GM19452 (cell line): ENCODE data around the gene DACH1.
"Not testable (repeated sequence)": the region's sequence is repeated elsewhere in the genome, so short reads cannot be mapped to it uniquely, and the experiment has no call there.

ENCODE experiments used
- ATAC-seq: cut with Tn5 transposase; IDR thresholded peaks from one replicate; pipeline ENCODE4 v1.9.1; 2021; ENCODE audit not compliant: unreplicated experiment

DACH1 gene

DNA sequence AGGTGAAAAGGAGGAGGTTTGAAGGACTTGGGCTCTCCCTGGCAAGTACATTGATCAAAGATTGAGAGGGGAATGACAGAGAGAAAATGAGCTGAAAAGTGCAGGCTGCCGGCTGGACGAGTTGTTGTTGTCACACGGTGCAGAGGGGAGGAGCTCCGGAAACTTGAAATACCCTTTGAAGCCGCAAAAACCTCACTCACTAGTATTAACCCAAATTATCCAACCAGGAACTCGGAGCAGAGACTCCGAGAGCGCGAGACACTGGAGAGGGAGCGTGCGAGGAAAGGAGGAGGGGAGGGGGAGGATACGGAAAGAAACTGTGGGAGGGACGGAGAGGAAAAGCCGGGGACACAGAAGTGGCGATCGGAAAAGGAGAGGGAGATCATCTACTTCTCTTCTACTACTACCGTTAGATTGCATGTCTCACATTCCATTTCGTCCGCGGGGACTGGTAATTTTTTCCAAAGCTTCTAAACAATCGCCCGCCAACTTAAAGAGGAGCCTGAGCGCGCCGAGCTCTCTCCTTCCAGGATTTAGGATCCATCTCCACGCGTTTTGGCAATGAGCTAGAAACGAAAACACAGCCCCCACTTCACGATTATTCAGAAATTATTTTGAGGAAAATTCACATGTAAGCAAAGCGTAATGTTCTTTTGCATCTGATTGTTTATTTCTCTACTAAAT is at the start of gene DACH1:
TSS of gene DACH1 (minus strand) at position 74 of the 684 bp plus-strand sequence.
- no peak for ATAC-seq

DNA sequence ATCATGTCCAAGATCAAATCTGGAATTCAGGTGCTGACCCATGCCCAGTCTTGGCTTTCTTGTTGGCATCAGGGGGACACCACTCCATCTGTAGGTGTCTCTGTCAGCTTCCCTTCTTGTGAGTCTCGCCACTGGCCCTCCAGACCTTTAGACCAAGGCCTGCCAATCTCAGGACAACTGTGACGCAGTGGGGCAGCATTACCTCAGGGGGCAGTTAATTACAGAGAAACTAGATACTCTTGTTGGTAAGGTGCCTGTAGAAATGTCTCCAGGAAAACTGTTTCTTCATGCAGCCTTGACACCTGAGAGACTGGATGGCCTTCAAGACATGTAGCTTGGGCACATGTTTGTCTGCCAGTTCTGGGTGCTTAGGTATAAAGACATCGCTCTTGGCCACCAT is 46.7 kb upstream of the DACH1 start:
- ATAC-seq = no peak

DNA sequence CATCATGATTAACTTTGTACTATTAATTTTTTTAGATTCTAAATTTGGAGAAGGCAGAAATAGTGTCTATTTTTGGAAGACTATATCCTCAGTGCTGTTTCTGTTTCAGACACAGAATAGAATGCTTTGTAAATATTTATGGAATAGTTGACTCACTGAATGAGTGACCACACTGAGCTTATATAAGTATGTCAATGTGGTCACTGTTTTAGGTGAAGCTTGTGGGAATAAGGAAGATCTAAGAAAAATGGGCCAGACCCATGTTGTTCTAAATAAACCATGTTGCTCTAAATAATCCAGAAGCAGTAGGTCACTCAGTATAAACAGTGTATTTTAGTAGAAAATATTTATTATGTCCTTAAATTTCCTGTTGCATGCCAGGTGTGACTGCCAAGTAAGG is 45.5 kb upstream of the DACH1 start:
- no peak for ATAC-seq

DNA sequence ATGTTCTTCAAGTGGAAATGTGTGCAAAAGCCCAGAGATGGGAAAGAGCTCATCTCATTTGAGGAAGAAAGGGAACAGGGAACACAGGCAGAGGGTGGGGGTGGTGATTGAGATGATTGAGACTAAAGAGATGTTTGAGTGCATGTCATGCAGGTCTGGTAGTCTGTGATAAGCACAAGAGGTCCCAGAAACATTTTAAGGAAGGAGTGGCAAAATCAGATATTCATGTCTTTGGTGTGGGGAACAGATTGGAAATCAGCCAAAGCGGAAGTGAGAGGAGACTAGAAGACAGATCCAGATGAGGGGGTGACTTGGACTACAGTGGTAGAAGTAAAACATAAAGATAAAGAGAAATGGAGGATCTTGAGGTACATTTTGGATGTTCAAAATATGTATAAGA is 39.4 kb upstream of the DACH1 start:
- no peak for ATAC-seq

DNA sequence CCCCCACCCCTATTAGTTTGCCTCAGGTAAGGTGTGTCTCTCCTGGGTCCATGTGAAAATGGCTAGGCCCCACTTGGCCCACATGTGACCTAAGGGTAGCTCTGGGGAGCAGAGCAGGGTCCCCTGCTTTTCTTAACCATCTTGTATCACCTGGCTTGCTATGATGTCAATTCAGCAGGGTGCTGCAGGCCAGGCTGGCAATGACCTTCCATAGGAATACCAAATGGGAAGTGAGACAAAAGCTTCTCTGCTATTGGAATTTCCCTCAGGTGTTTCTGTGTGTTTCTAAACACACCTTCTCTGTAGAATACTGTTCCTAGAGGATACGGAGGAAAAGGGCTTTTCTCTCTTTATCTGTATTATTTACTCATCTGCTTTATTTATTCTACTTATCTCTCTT is 35.7 kb upstream of the DACH1 start:
- ATAC-seq = no peak

DNA sequence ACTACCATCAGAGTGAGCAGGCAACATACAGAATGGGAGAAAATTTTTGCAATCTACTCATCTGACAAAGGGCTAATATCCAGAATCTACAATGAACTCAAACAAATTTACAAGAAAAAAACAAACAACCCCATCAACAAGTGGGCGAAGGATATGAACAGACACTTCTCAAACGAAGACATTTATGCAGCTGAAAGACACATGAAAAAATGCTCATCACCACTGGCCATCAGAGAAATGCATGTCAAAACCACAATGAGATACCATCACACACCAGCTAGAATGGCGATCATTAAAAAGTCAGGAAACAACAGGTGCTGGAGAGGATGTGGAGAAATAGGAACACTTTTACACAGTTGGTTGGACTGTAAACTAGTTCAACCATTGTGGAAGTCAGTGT is 26.5 kb upstream of the DACH1 start:
- not testable (repeated sequence) for ATAC-seq

DNA sequence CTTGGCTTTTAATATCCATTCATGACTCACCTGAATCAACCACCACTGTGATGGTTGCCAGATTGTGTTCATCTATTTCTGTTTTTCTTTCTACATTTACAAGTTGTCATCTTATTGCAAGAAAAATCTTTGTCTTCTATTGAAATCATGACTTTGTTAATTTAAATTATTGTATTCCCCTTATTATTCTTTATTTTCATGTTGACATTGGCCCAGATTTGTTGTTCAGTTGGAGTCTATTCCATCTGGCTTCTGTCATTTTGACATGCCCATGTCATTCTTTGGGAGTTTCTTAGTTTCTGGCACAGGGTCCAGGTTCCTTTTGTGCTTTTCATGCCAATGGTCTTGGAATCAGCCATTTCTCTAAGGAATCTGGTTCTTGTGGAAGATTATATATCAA is 19.9 kb upstream of the DACH1 start:
- ATAC-seq = no peak

DNA sequence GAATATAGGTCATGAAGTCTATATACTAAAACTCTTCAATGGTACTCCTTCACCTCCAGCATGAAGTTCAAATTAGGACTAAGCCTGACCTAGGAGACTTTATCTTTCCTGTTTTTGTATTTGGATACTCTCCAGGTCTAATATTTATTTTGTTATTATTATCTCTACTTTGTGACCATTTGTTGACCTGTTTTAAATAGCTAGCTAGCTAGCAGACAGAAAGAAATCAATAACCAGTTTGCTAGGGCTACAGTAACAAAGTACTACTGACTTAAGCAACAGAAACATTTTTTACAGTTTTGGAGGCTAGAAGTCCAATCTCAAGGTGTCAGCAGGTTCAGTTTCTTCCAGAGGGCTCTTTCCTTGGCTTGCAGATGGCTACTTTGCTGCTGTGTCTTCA is 15.1 kb upstream of the DACH1 start:
- ATAC-seq = no peak

DNA sequence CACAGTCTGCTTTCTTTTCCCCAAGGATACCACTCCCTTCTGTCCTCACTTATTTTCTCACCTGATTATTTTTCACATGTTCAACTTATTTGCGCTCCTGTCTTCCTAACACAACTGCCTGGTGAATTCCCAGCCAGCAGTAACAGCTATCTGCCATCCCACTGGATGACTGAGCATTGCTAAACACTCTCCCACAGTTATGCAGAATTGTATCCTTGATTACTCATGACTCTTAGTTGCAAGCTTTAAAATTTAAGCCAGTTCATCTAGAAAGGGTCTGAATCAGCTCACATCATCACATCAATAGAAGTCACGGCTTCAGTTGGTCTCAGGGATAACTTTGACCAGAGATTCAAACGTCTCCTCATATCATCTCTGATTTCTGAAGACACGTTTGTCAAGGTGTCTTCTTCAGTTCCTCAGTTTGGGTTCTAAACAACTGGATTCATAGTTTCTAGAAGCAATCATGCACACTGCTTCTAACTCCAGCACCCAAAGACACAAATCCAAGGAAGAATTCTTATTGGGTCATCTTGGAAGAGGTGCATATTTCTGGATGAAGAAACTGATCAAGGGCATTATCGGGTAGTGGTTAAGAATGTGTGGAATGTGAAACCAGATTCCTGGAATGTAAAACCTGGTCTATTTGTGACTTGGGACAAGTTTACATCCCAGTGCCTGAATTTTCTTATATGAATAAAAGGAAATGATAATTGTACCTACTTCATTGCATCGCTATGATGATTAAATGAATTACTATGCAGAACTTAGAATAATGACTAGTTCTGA is 13.9 kb upstream of the DACH1 start:
- ATAC-seq = no peak

DNA sequence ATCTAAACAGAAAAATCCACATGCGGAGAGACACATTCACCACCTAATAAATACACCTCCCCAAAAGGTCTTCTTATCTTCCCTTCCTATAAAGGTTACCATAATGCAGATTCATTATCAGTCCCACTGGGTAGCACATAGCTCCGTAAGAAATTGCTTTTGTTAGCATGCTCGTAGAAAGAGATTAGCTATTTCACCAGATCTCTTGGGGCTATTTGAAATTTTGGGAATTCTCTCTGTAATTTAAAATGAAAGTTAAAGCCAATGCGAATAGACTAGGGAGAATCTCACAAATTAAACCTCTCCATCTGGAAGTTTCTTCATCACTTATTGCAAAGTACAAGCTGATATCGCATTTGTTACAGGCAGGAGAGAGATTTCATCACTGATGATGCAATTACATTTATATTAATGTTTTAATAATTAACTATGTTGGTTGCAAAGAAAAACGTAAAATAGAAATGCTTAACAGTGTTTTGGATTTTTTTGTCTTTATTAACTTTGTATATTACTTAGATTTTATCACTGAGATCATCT is 12.9 kb upstream of the DACH1 start:
- ATAC-seq = no peak

DNA sequence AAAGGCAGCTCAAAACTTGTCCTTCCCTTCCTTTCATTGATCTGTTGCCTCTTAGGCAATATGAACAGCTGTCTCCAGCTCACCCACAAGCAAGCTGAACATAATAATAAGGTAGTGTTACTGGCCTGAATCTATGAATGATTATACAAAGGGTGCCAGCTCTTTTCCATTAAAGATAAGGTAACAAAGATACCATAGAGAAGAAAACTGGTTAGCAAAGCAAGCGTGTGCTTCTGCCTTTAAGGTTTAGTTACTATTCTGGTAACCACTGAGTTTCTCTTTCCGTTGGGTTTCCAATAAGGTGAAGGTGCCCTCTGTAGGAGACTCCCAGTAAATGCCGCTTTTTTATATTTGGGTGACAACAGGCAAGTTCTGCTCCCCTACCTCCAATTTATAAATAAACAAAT is 12.1 kb upstream of the DACH1 start:
- peak; percentile 87 for ATAC-seq

DNA sequence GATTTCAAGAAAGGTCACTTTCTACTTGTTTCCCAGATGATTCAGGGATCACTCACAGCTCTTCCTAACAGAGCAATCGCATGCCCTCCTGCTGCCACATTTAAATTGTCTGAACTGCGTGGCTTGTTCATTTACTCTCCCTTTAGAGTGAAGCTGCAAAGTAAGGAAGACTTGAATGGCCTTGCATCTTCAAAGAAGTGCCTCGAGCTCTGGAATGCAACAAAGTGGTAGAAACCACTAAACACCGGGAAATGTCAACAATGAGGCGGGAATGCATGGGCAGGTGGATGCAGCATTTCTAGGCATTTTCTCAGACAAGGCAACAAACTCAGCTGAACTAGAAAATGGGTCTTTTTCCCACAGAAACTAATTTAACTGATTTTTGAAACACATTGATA is 10.3 kb upstream of the DACH1 start:
- no peak for ATAC-seq

DNA sequence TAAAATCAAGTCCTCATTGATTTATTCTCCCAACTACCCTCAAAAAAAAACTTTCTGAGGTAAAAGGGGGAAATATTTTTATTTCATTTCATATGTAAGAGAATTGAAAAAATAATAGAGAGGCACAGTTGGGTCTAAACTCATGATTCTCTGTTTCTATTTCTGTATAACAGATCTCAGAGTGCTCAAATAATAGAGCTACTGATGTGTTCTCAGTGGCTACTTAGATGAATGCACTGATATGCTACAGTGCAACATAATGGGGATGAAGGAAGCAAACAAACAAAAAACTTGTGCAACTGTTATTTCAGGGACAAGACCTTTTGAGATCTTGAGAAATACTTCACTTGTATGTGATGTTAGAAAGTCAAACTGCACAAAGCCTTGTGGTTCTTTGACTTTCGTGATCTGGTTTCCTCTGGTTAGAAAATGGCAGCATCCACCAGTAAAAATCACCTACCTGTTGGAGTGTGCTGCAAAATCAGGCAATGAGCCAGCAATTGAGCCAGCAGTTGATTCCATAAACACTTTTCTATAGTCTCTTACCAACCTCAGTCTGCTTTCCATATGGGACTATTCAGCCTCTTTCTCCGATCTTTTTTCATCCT is 9.7 kb upstream of the DACH1 start:
- ATAC-seq = no peak

DNA sequence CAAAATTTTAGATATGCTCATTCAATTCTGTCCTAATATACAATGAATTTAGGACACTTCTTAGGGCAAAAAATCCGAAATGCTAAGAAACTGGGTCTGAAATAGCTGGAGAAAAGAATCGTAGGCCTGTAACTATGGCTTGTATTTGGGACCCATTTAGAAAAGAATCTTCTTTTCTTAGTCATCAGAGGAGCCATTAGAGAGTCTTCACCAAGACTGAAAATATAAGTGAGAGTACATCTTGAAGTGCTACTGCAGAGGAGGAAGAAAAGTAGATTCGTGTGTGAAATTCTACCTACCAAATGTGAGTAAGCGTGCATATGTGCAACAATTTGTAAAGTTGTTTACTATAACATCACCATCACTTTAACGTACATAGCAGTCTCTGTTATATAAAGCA is 8.8 kb upstream of the DACH1 start:
- no peak for ATAC-seq

DNA sequence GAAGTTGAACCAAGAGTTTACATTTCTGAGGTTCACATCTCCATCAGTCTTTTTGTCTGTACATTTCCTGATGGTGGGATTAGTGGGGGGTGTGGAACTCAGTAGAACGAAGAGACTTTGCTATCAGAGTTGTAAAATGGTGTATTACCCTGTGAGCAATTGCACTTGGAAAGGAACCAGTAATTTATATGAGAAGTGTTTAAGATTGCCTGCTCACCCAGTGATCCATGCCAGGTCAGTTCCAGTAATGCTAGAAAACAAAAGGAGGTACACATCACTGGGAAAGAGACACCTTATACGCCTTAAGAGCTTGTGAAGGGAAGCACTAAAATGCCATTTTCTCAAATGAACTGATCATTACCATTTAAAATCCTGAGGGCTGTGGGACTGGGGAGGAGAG is 7.5 kb upstream of the DACH1 start:
- ATAC-seq = no peak

DNA sequence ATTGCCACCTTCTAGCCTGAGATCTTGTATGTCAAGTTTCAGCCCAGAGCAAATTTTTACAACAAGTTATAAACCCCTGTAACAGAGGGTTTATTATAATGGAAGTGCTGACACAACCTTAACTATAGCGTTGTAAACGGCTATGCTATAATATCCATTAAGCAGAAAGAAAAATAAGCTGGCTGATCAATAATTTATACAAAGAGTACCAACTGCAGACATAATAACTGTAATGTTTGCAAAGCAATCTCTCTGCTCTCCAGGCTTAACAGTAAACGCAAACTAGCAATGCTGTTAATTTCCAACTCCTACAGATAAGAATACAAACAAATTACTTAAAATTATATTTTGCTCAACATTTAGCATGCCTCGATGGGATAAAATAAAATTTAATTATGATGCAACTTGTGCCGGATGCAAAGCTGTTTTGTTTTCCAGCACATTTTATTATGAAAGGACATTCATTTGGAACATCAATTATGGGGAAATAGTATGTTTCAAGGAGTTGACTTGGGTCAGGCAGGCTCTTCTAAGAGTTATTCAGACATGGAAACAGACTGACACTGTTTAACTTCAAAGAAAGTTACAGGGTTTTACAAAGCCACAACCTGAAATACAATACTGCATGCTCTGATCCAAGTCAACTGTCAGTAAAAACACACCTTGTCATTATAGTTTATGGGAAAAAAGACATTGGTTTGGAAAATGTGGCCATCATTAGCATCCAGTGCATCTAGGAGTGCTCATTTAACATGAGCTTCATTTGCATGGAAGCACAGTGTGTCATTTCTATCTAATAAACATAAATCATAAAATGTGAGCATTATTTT is 6.6 kb upstream of the DACH1 start:
- ATAC-seq = no peak

DNA sequence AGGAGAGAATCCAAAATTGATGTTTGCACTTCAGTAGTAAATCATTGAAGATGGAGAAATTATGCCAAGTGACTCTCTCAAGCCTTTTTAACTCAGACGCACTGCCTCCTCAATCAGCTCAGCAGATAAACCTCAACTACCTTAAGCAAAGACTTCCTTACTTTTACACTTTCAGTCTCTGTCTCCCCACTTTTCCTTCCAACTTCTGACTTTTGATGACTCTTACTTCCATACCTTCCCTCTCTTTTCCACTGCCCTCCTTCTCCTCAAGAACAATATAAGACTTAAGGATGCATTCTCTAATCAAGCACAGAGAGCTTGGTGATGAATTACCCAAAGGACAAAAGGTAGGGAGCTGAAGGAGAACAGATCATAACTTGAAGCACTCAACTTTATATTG is 4.8 kb upstream of the DACH1 start:
- no peak for ATAC-seq

DNA sequence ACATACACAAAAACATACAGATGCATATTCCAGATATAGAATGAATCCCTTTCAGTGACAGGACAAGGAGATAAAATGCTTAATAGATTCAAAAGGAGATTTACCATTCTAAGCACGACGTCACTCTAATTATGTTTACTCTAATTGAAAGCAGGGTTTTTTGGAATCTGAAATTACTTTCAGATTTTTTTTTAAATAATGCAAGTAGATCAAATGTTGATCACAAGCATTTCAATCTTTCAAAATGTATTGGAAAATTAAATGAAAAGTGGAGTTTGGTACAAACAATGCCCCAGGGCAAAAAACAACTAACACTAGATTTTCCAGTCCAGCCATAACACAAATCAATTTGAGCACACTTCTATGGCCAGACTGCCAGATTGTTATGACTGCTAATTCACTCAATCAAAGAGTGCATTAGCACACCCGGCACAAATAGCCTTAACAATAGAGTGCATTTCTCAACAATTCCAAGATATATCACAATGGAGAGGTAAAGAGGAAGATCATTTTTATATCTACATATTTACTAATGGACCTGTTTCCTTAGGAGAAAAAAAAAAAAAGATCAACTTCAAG is 4.3 kb upstream of the DACH1 start:
- ATAC-seq = no peak

DNA sequence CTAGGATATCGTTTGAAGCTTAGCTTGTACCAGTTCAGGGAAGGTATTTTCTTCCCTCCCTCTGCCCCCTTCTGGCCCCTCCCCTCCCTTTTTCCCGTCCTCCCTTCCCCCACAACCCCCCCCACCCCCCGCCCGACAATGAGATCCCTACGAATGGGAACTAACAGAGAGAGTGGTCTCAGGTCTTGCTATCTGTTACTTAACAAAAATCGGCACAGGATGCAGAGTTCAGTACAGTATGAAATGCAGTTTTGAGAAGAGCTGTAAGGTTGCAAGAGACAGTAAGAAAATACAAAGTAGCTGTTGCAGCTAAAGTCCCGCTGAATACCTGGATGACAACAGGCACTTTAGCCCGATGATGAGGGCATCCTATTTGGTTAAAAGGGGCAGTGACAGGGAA is 3.1 kb upstream of the DACH1 start:
- no peak for ATAC-seq

DNA sequence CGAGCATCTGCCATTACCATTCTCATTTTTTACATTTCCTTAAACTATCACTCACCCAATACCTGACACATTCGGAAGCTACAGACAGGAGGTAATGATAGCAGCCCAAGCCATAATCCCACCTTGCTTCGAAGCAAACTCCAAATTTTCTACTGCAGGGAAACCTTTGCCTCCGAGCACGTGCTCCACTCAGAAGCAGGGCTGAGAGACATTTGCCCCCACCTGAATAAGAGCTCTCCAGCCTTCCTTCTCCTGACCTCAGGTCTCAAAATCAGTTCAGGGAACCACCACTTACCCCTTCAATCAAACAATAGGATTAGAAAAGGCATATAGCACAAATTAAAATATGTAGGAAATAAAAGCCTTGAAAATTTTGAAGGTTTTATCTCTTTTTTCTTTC is 2.3 kb upstream of the DACH1 start:
- no peak for ATAC-seq
